GM19238 (cell line): ENCODE measurements around the gene RHPN2.
"Not testable (repeated sequence)": the region's sequence is repeated elsewhere in the genome, so short reads cannot be mapped to it uniquely, and the experiment has no call there.

Source experiments
- DNase-seq: peaks from one replicate; pipeline ENCODE4 v3.0.0; 2011; ENCODE audit warnings: low spot score; ENCODE audit not compliant: insufficient read length

Gene RHPN2

DNA sequence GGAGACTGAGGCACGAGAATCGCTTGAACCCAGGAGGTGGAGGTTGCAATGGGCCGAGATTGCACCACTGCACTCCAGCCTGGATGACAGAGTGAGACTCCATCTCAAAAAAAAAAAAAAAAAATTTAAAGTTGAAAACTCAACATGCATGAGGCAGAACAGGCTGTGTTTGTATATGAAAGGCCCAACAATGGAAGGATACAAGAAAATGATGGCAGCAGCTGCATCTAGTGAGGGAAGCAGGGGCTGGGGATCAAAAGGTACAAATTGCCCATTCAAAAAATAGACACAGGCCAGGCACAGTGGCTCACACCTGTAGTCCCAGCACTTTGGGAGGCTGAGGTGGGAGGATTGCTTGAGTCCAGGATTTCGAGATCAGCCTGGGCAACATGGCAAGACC is 86.9 kb downstream of the RHPN2 start:
- DNase-seq = not testable (repeated sequence)

DNA sequence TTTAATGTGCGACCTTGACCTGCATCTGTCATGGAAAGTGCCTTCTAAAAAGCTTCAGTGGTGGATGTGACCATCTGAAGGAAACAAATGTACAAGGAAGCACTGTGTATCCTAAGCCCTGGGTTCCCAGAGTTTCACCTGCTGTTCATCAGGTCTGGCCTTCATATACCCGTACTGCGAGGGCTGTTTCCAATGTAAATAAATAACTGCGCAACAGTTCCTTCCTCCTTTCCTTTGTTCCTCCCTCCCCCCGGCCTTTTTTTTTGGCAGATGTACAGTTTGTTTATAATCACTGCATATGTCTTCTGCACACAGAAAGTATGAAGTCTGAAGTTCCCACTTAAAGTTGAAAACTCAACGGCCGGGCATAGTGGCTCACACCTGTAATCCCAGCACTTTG is 87.4 kb downstream of the RHPN2 start:
- no peak for DNase-seq

DNA sequence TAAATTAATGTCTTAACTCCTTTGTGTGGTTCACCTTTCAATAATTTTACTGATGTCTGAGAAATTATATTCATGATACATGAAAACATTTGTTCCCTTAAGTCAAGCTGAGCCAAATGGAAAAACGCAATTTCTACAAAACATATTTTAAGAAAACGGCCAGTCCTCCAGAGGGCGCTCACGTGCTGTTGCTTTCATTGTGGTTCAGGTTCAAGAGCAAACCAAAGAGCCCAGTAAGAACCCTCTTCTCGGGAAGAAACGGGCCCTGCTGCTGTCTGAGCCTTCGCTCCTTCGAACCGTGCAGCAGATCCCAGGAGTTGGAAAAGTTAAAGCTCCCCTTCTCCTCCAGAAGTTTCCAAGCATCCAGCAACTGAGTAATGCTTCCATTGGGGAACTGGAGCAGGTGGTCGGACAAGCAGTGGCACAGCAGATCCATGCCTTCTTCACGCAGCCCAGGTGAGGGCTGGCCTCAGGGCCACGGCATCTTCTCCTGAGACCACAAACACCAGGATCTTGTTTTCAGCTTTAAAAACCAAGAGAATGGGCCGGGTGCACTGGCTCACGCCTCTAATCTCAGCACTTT is 88.4 kb downstream of the RHPN2 start:
- peak; percentile 8 for DNase-seq

DNA sequence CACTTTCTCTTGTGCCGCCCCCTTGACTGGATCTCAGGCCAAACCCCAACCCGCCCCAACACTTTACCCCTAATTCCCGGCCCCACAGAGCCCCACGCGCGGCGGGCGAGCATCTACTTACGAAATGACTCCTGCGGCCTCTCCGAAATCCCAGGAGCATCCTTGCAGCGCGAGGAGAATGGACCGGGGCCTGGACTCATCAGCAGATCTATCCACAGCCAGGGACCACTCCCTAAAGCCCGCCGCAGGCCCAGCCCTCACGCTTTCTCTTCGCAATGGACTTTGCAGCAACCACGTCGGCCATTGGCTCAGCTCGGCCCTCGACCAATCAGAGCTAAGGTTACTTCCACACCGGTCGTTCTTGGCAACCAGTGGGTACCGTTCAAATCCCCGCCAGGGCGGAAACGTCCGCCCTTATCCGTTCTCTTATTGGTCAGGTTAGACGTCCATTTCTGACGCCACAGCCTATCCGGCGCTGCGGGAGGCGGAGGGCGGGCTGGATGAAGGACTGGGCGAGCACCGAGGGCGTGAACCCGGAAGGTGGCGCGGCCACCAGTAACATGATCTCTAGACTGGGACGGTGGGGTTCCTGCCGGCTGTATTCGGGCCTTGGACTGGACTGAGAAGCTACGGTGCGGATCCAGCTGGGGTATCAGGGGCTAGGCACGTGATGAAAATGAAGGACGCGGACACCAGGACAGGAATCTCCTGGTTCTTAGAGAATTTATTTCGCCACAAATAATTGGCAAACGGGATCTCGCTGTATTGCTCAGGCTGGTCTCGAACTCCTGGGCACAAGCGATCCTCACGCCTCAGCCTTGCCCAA is 92.8 kb downstream of the RHPN2 start, which contains the start of the genes CEP89 and FAAP24:
TSS of gene CEP89 (minus strand) at position 244 of the 826 bp plus-strand sequence. CDS start at position 160, 84 bp downstream.
TSS of gene FAAP24 (plus strand) at position 528 of the 826 bp plus-strand sequence. CDS start 955 bp downstream, outside the sequence.
- peak; percentile 97 for DNase-seq

DNA sequence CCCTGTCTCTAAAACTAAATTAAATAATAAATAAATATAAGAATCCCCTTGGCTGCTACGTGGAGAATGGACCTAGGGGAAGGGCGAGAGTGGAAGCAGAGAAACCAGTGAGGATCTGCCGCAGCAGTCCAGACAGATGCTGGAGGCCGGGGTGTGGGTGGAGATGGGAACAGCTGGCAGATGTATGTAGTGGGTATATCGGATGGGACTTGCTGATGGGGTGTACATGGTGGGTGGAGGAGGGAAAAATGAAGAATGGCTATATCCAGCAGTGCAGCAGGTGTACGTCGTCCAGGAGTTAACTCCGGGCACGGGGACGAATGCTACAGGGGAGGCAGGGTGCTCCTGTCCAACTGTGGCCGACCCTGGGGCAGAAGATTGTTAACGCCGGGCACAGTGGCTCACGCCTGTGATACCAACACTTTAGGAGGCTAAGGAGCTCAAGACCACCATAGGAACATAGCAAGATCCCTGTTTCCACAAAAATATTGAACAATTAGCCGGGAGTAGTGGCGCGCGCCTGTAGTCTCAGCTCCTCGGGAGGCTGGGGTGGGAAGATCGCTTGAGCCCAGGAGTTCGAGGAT is 93.6 kb downstream of the RHPN2 start:
- no peak for DNase-seq

DNA sequence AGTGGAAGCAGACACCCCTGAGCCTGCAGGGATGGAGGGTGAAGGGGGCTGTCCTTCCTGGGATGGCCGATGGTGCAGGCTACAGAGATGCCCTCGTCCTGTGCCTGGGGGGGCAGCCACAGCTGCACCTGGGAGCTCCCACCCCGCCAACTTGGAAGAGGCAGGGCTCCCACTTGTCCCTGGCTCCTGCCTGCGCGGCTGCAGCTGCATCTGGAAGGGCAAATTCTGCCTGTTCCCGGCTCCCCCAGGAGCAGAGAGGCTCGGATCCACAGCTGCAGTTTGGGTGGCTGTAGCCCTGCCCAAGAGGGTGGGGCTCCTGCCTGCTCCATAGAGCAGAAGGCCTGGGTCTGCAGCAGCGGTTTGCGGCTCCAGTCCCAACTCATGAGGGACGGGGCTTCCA is 95.1 kb downstream of the RHPN2 start:
- no peak for DNase-seq

DNA sequence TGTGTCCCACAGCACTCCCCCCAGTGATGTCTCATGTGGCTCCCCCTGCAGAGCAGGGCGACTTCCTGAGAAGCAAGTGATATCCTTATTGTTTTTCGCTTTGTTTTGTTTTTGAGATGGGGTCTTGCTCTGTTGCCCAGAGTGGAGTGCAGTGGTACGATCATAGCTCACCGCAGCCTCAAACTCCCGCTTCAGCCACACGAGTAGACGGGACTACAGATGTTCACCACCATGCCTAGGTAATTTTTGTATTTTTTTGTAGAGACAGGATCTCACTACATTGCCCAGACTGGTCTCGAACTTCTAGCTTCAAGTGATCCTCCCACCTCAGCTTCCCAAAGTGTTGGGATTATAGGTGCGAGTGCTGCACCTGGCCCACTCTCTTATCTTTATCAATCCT is 97.9 kb downstream of the RHPN2 start:
- no peak for DNase-seq

DNA sequence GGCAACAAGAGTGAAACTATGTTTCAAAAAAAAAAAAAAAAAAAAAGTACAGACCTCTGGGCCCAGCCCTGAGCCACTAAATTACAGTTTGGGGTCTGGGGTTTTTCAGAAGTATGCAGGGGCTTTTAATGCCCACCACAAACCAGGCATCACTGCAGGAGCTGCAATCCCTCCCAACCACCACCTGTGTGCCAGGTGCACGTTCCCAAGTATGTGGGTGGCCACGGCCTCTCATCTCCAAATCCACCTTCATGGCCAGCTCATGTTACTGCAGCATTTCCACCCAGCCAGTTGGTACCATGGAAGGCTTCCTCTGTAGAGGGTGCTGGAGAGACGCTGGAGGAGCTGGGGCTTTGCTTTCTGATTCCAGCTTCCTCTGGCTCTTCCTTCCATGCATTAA is 119.4 kb downstream of the RHPN2 start:
- DNase-seq = no peak

DNA sequence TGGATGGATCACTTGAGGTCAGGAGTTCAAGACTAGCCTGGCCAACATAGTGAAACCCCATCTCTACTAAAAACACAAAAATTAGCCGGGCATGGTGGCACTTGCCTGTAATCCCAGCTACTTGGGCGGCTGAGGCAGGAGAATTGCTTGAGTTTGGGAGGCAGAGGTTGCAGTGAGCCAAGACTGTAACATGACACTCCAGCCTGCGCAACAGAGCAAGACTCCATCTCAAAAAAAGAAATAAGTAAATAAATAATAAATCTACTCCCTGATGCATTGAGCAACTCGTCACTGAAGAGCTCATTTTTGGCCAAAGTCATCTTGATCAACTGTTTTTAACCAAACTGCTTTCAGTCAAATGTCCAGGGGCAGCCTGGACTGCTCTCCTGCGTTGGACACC is 123.4 kb downstream of the RHPN2 start:
- DNase-seq = not testable (repeated sequence)

DNA sequence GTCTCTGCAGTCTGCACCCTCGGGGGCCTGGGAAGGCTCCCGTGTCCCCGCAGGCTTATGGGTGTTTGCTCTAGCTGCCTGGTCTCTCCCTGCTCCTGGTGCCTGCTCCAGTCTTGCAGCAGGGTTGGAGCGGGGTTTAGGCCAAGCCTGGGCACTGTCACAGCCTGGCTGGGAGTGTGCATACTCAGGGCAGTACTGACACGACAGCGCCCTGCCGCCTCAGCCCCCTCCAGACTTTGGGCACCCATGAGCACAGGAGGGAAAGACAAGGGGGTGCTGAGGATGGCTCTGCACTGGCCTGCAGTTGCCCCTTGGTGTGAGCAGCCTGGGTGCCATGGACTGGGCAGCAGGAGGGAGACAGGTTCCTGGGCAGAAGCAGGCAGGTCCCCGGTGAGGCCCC is 128.6 kb downstream of the RHPN2 start:
- DNase-seq = no peak

DNA sequence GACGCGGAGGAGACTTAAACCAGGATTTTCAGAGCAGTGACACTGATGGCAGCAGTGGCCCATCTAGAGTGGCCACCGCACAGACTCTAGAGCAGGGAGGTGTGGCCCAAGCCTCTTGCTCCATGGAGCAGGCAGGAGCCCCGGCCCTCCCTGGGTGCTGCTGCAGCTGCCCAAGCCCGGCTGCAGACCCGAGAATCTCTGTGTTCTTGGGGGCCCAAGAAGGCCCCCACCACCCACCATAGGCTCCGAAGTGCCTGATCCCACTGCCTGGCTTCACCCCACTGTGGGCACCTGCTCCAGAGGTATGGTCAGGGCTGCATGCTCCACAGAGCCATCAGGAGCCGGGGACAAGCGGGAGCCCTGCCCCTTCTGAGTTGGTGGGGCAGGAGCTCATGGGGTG is 129.1 kb downstream of the RHPN2 start:
- no peak for DNase-seq

DNA sequence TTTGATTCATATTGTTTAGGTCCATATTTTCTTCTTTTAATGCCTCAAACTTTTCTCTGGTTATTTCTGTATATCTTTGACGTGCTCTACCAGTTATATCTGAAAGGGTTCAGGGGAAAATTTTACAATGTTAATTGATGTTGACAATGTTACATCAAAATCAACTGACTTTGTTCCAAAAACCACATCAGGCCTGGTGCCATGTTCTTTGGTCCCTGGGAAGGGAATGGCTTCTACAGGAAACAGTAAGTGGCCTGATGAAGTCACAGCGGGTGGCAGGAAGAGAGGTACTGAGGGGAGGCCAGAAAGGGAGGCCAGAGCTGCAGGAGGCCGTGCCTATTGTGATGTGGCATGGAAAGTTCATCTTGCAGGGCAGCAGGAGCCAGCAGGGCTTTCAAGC is 131.1 kb downstream of the RHPN2 start:
- no peak for DNase-seq

DNA sequence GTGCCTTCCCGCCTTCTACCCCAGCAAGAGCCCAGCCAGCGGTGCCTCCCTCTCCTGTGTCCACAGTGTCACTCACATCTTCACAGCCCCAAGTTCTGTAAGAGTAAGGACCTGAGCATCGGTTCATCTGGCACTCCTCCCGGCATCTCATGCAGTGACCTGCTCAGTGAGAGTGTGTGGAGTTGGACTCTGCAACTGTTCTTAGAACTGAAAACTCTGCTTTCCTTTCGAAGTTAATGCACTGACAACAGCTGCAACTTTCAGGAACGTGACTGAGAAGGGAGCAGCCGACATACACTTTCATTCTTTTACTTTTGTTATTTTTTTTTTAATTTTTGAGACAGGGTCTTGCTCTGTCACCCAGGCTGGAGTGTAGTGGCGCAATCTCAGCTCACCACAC is 134.1 kb downstream of the RHPN2 start:
- no peak for DNase-seq

DNA sequence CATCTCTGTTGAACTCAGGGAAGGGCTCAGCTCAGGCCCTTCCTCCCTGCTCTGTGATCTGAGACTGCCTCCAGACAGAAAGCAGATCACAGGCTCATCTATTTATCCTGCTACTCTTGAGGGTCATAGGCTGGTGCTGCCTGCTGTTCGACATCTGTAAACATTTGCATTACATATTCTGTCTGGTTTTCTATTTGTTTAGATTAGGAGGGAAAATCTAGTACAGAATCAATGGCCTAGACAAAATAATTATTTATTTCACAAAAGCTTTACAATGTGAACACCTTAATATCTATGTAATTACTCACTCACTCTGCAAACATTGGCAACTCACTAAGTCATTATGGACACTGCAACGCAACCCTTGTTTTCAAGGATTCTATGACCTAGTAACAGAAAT is 135.9 kb downstream of the RHPN2 start:
- no peak for DNase-seq
